ENCODE data around the gene THRAP3. TPM values are rescaled to one million over a fixed set of nuclear protein-coding genes. Genes with fewer than 3 reads are reported as not detected.

THRAP3 gene
- total and polyA plus RNA-seq, 9 of the 15 experiments (the other 6 are each of a cell fraction or from before 2014, with no cell fraction given), result 66.2 to 135 (median 113) TPM

DNA sequence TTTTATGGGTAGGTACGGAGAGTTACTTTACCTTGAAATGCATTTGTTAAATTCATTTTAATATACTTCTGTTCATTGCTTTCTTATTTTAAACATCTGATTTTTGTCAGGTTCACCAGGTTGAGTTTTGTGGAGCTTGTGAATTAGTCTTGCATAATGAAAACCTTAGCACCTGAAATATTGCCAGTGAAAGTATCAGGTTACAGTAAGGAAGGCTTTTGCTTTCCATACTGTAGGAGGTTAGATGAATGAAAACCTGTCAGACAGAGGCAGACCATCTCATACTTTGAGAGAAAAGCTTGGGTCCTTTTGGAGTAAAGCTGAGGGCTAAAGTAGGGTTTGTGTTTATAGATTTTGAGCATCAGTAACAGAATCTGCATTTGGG, 34.7 kb downstream of the THRAP3 start (continued):
- TF ChIP-seq, protein P1, sequence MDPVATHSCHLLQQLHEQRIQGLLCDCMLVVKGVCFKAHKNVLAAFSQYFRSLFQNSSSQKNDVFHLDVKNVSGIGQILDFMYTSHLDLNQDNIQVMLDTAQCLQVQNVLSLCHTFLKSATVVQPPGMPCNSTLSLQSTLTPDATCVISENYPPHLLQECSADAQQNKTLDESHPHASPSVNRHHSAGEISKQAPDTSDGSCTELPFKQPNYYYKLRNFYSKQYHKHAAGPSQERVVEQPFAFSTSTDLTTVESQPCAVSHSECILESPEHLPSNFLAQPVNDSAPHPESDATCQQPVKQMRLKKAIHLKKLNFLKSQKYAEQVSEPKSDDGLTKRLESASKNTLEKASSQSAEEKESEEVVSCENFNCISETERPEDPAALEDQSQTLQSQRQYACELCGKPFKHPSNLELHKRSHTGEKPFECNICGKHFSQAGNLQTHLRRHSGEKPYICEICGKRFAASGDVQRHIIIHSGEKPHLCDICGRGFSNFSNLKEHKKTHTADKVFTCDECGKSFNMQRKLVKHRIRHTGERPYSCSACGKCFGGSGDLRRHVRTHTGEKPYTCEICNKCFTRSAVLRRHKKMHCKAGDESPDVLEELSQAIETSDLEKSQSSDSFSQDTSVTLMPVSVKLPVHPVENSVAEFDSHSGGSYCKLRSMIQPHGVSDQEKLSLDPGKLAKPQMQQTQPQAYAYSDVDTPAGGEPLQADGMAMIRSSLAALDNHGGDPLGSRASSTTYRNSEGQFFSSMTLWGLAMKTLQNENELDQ (CRISPR knock-in tag; IDR thresholded peaks at IDR 0.05; ENCODE audit: borderline replicate concordance), result no peak
- TF ChIP-seq POLR3A (IDR thresholded peaks at IDR 0.05; ENCODE audit: borderline replicate concordance, extremely low read depth, insufficient read depth, insufficient read length) (no peak), CBFA2T2 (conservative IDR thresholded peaks at IDR 0.05) (no peak), IRF2 (CRISPR knock-in tag; IDR thresholded peaks at IDR 0.05) (no peak), CAMTA2 (CRISPR knock-in tag; conservative IDR thresholded peaks at IDR 0.05) (no peak), CBX1 (IDR thresholded peaks at IDR 0.05; ENCODE audit: low read depth) (no peak)
- TF ChIP-seq, protein P2, sequence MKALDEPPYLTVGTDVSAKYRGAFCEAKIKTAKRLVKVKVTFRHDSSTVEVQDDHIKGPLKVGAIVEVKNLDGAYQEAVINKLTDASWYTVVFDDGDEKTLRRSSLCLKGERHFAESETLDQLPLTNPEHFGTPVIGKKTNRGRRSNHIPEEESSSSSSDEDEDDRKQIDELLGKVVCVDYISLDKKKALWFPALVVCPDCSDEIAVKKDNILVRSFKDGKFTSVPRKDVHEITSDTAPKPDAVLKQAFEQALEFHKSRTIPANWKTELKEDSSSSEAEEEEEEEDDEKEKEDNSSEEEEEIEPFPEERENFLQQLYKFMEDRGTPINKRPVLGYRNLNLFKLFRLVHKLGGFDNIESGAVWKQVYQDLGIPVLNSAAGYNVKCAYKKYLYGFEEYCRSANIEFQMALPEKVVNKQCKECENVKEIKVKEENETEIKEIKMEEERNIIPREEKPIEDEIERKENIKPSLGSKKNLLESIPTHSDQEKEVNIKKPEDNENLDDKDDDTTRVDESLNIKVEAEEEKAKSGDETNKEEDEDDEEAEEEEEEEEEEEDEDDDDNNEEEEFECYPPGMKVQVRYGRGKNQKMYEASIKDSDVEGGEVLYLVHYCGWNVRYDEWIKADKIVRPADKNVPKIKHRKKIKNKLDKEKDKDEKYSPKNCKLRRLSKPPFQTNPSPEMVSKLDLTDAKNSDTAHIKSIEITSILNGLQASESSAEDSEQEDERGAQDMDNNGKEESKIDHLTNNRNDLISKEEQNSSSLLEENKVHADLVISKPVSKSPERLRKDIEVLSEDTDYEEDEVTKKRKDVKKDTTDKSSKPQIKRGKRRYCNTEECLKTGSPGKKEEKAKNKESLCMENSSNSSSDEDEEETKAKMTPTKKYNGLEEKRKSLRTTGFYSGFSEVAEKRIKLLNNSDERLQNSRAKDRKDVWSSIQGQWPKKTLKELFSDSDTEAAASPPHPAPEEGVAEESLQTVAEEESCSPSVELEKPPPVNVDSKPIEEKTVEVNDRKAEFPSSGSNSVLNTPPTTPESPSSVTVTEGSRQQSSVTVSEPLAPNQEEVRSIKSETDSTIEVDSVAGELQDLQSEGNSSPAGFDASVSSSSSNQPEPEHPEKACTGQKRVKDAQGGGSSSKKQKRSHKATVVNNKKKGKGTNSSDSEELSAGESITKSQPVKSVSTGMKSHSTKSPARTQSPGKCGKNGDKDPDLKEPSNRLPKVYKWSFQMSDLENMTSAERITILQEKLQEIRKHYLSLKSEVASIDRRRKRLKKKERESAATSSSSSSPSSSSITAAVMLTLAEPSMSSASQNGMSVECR (CRISPR knock-in tag; IDR thresholded peaks at IDR 0.05), result no peak

All from K562 (cell line).